Right ventricle myocardium superior (tissue), 1 donor: ENCODE data around the gene XRN2. TPM values are rescaled to one million over a fixed set of nuclear protein-coding genes. Genes with fewer than 3 reads are reported as not detected.
"Not testable (repeated sequence)": the region's sequence is repeated elsewhere in the genome, so short reads cannot be mapped to it uniquely, and the experiment has no call there.

ENCODE experiments used
- ATAC-seq: fragments of 200-7000 bp; cut with Tn5 transposase; one replicate; pipeline ENCODE4 v1.9.1; 2020; ENCODE audit warnings: mild to moderate bottlenecking; ENCODE audit not compliant: poor library complexity
- DNase-seq: peaks from one replicate; pipeline ENCODE4 v3.0.0-alpha.2; 2020
- intact Hi-C: fragments of 100-400 bp; cut with DNase I; formaldehyde crosslinking; loops from one replicate; pipeline ENCODE4 v1.11.2; 2022
- total RNA-seq: library from RNA; stranded (reverse); fragmentation: NEBNext Ultra II Directional; extraction: Animal tissue kit (Norgen Biotek cat#: 25700); gene quantifications from one replicate; pipeline ENCODE4 v1.2.1, GENCODE V29; 2021
- donor health status: DM: no; HTN: yes; CAD: no; lungs with severe emphysema.

Gene XRN2
- total RNA-seq, 1 donor from 2014 or later = 31.7 TPM

DNA sequence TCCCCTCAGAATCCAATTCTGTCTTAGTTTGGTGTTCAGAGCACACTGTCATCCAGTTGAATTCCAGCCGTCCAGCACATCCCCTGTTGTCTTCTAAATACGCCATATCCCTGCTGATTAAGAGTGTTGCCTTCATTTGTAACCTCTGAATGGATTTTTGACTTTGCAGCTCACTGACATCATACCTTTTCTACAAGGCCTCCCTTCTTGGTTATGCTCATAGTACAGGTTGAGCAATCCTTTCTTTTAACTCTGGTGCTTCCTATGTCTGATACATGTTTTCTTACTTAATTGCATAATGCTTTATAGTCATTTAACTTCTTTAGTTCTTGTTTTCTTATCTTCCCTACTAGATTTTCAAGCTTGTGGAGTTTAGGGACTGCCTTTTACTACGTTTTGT lies 36.4 kb downstream of the XRN2 start:
- DNase-seq (no peak), ATAC-seq (no peak)
- intact Hi-C loops = no loop called here

DNA sequence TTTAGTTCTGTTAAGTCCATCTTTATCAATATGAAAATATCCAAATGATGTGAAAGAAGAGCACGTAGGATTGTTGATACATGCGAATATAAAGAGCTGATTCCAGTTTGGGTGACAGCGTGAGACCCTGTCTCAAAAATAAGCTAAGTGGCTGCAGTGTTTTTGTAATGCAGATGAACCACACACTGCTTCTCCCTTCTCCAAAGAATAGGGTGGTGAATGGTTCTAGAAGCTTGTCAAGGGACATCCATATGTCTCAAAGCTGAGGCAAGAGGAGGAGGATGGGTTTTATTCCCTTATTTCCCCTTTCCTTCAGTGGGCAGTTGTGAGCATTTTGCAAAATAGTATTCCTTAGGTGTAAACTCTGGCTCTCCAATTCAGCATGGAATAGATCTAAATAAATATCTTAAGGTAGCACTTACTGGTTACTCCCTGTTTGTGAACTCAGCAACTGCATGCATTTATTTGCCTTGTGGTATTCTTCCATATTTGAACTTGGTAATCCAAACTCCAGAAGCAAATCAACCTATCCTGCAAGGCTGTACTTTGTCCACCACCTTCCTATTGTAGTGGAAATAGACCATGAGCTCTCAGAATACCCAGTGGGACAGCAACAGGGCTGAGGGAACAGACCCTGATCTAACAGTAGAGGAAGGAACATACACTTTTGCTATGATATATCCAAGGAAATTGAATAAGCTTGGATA lies 38.0 kb downstream of the XRN2 start:
- ATAC-seq (no peak), DNase-seq (no peak)
- intact Hi-C loops = no loop called here

DNA sequence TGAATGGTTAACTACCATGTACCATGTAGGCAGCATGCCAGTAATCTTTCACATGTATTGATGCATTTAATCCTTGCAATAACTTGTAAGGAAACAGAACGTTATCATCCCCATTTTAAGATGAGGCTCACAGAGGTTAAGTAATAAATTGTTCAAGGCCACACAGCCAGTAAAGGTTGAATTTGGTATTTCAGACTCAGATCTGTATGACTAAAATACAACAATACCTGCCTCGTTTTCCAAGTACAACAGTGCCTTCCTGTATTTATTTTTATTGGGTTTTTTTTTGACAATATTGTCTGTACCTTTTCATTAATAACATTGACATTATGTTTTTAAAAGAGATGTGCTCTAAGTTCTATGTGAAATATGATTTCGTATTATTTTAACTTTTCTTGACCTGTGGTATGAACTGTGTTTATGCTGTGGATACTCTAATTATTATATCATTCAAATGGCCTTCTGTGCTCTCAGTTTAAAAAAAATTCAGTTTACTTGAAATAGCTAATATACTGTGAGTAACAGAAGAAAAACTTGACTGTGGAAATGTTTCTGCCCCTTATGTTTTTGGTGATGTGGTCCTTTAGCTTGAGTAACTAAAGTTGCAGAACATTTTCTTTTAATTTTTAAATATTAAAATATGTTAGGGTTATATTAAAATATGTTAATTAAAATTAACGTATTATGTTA lies 39.7 kb downstream of the XRN2 start:
- ATAC-seq (no peak), DNase-seq (no peak)
- intact Hi-C loops = no loop called here

DNA sequence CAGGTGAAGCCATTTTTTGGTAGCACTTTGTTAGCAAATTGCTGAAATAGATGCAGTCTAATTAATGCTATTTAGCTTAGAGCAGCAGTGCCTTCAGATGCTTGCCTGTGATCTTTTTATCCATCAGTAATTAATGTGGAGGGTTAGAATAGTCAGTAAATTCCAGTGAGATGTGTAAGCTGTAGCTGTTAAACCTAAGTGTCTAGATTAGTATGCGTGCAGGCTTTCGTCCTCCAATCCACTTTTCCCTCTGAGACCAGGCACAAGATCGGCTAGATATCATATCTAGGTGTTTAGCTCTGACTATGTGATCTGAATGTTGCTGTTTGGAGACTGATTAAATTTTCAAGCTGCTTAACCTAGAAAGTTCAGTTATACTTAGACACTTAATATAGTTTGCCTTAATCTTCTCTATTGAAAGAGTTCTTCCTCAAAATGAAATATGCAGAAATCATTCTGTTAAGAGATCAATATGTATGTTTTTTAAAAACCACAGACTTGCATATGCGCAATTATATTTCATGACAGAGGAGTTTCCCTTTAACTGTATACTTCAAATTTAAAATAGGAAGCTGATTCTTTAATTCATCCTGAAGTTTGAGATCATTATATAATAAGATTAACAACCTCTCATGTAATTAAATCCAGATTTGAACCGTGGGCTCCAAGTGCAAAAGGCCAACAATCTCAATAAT lies 41.2 kb downstream of the XRN2 start:
- DNase-seq (no peak), ATAC-seq (no peak)
- intact Hi-C loops = no loop called here

DNA sequence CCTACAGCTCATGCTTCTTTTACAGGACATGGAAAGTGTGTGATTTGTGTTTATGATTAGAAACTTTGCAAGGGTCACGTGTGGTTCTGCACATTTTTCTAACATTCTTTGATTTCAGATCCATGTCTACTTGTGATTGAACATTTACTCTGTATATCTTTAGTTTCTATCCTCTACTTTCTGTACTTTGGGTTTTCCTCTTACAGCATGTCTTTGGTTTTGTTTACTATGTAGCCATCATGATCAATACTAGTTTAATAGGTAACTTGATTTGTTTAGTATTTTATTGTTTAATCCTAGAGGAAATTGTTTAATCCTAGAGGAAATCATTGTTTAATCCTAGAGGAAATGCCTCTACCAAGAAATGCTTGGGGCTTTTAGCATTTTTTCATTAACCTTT lies 41.8 kb downstream of the XRN2 start:
- no peak for ATAC-seq
- DNase-seq = no peak
- intact Hi-C loops = no loop called here

DNA sequence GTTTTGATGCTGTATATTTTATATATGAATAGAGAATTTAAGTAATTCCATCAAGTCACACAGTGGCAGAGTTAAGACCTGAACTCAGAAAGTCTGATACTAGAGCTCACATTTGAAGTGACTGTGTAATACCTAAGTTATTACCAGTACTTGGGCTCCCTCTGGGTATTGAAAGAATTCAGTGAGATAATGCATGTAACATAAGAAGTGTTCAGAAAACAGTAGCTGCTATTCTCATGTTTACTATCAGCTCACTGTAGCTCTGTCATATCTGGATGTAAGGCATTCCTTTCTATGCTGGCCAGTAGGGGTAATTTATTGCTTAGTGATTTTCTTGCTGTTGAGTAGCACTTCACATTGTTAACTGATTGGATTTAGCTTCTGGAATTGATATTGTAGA lies 49.6 kb downstream of the XRN2 start:
- DNase-seq (no peak), ATAC-seq (no peak)
- intact Hi-C loops = no loop called here

DNA sequence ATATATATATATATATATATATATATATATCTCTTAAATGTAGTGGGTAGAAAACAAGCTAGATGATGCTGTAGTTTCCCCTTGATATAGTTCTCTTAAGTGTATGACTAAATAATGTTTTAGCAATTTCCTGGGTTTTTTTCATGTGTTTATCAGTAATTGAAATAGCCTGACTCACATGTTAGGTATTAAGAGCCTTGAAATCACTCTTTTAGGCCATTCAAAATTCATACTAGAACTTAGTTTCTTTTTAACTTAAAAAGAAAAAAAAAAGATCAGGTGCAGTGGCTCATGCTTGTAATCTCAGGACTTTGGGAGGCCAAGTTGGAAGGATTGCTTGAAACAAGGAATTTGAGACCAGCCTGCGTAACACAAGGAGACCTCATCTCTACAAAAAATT lies 50.1 kb downstream of the XRN2 start:
- ATAC-seq = no peak
- intact Hi-C loops = no loop called here
- DNase-seq = no peak

DNA sequence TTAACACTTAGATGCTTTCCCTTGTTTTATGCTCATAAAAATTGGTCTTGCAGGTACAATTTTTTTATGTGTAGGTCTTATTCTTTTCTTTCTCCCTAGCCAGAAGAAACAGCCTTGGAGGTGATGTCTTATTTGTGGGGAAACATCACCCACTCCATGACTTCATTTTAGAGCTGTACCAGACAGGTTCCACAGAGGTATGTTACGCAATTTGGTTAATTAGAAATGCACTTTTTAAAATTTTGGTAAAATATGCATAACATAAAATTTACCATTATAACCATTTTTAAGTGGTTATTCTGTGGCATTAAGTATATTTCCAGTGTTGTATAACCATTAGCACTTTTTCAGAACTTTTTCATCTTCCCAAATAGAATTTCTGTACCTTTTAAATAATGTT lies 52.9 kb downstream of the XRN2 start:
- ATAC-seq = no peak
- intact Hi-C loops = no loop called here

DNA sequence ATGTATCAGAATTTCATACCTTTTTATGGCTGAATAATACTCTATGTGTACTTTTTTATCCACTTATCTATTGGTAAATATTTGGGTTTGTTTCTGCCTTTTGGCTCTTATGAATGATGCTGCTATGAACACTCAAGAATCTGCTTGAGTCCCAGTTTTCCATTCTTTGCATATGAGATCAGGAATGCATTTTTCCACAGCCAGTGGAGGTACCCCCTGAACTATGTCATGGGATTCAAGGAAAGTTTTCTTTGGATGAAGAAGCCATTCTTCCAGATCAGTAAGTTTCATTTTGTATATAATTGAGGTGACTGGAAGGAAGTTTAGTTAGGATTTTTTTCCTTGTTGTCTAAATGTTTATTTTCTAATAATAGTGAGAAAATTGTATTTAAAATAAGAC lies 53.3 kb downstream of the XRN2 start:
- no peak for DNase-seq
- ATAC-seq = no peak
- intact Hi-C loops = no loop called here

More for the DNA sequence above, 52.9 kb downstream of the XRN2 start:
- no peak for DNase-seq

DNA sequence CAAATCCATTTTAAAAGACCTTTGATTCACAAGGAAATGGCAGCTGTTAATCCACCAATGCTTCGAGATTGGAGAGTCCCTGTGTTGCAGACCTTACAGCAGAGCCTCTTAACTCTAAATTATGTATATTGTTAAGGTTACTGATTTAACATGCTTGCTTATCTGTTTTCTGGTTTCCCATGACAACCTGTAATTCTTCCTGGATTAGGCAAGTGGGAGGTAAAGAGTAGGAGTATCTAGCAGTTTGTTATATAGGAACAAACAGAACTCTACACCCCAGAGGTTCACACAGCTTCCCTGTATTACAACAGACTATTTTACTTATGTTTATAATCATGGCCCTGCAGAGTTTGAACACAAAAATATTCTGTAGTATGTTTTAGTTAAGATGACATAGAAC lies 54.7 kb downstream of the XRN2 start:
- ATAC-seq (no peak), DNase-seq (no peak)
- intact Hi-C loops = no loop called here

DNA sequence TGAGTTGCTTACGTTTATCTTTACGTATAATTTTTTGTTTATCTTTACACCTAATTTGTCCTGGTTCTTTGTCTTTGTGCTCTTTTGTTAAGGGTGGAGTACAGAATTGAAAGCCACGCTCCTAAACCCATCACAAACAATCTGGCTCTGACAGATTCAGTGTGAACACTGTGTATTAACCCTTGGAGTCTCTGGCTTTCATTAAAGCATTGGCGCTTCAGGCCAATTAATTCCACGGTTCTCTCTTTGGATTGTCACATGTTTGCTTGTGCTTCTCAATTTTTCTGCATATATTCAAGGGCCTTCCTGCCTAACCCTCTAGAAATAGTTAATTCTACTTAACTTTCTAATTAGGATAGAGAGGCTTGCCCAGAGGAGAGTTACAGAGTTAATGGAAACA lies 55.6 kb downstream of the XRN2 start:
- ATAC-seq (no peak), DNase-seq (no peak)
- intact Hi-C loops = no loop called here

DNA sequence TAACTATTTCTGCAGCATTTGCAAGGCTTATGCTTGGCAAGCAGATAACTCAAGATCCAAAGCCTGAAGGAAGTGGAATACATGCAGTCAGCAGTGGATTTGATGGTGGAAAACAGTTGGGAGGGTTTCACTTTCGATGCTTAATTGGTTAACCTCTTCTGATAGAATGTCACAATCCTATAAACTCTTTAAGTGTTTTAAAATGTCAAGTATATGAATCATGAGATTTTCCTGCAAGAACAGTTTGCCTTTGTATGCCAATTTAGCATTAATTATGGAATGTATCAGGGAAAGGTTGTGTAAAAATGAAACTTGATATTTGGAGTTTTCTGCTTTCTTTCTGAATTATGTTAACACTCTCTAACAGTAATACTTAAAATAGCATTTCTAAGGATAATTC lies 57.6 kb downstream of the XRN2 start:
- no peak for DNase-seq
- ATAC-seq = no peak
- intact Hi-C loops = no loop called here

DNA sequence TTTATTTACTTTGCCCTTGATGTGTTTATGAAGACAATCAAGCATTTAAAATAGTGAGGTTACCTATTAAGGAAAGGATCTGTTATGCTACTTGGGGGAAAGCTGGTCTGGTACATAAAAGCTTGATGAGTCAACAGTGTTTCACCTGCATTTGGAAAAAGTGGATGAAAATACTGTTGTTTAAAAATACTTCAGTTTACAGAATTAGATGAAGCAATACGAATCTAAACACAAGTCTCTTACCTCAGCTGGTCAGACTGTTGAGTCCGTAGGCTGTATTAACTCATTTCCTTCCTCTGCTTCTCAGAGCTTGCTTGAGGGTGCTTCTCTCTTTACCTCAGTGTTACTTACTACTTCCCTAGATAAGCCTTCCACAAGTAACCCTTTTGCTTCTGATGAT lies 58.1 kb downstream of the XRN2 start:
- ATAC-seq (no peak), DNase-seq (no peak)
- intact Hi-C loops = no loop called here

DNA sequence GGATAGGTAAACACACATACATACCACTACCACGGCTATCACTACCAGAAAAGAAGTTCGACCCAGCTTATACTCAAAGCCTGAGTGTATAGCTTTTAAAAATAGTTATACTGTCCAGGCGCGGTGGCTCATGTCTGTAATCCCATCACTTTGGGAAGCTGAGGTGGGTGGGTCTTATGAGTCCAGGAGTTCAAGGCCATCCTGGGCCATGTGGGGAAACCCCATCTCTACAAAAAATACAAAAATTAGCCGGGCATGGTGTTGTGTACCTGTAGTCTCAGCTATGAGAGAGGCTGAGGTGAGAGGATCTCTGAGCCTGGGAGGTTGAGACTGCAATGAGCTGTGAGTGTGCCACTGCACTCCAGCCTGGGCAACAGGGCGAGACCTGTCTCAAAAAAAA lies 61.3 kb downstream of the XRN2 start:
- ATAC-seq (no peak), DNase-seq (no peak)
- intact Hi-C loops = no loop called here

DNA sequence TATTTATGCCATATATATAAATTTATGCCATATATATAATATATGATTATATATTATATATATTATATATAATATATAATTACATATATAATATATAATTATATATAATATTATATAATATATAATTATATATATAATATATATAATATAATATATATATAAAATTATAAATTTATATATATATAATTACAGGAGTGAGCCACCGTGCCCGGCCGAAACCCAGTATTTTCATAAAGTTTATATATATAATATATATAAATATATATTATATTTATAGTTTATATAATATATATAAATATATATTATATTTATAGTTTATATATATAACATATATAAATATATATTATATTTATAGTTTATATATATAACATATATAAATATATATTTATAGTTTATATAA lies 62.6 kb downstream of the XRN2 start:
- ATAC-seq = no peak
- DNase-seq = no peak
- intact Hi-C loops = no loop called here

DNA sequence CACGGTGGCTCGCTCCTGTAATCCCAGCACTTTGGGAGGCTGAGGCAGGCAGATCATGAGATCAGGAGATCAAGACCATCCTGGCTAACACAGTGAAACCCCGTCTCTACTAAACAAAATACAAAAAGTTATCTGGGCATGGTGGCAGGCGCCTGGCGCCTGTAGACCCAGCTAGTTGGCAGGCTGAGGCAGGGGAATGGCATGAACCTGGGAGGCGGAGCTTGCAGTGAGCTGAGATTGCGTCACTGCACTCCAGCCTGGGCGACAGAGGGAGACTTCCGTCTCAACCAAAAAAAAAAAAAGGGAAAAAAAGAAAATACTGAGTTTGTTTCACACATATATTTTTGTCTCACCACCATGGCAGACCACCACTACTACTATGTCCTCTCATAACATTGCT lies 63.1 kb downstream of the XRN2 start:
- DNase-seq, ATAC-seq, intact Hi-C loops: not testable (repeated sequence)

DNA sequence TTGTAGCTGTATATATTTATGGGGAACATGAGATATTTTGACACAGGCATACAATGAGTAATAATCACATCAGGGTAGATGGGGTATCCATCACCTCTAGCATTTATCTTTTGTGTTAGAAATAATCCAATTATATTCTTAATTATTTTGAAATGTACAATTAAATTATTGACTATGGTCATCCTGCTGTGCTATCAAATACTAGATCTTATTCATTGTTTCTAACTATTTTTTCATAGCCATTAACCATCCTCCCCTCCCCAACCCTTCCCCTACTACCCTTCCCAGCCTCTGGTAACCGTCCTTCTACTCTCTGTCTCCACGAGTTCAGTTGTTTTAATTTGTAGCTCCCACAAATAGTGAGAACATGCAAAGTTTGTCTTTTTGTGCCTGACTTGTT lies 65.7 kb downstream of the XRN2 start:
- intact Hi-C loops = no loop called here
- ATAC-seq (no peak), DNase-seq (no peak)

DNA sequence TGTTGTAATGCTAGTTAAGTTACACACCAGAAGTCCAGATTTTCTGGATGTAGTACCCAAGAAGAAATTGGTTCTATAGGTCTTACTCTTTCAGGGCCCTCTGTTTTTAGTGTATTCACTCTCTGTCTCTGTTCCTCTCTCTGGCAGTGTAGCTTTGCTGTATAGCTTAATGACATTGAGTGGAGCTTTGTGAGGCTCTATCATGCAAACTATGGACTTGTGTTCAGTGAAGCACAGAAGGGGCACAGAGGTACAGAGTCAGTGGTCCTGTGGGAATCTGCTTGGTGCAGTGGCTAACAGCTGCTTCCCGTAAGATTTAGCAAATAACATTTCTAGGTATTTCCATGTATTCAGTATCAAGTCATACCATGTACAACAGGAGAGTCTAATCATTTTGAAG lies 68.1 kb downstream of the XRN2 start:
- no peak for ATAC-seq
- no peak for DNase-seq
- intact Hi-C loops = no loop called here

DNA sequence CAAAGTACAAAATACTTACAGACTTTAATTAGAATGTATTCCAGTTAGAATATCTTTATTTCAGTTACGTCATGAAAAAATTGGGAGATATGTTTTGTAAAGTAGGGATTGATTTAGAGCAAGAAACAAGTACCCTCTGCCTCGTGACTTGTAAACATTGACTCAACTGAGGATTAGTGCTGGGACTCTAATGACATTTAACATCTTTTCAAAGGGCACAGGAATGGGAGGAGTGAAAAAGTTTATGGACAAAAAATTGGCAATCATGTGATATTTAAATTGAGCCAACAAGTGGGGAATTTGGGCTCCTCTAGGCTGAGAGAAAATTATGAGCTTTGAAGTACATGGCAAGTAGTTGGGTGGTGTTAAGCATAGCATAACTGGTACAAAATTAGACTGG lies 68.9 kb downstream of the XRN2 start:
- ATAC-seq = no peak
- intact Hi-C loops = no loop called here
- no peak for DNase-seq

DNA sequence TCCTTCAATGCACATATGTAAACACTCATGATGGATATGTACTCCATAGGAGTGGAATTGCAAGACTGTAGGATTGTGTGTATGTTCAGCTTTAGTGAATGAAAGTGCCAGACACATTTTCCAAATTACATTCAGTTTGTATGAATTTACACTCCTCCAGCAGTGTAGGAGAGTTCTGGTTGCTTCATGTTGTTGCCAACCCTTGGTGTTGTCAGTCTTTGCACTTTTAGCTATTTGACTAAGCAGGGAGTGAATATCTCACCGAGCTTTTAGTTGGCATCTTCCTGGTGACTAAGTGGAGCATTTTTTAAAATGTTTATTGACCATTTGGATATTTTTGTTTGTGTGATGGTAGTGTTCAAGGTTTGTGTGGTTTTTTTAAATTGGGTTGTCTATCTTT lies 70.3 kb downstream of the XRN2 start:
- intact Hi-C loops = no loop called here
- no peak for DNase-seq
- ATAC-seq = no peak
